ENCODE measurements around the gene TMEM167B. TPM values are rescaled to one million over a fixed set of nuclear protein-coding genes. Genes with fewer than 3 reads are reported as not detected.

Gene TMEM167B
- total RNA-seq, 1 experiment from 2014 or later, result 21.8 TPM

DNA sequence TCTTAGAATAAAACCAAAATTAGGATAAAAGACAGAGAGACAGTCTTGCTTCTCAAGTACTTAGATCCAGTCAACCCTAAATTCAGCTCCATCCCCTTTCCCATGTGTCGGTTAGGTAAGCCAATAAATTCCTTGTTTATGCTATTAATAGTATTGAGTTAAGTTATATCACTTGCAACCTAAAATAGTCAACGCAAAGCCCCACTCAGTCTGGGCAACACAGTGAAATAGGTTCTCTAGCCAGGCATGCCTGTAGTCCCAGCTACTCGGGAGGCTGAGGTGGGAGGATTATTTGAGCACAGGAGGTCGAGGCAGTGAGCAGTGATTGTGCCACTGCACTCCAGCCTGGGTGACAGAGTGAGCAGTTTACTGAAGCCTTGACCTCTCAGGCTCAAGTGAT is 29.4 kb upstream of the TMEM167B start:
- no peaks in the 10 kb centered on the region for H3K27me3 ChIP-seq (replicated peaks; ENCODE audit: control insufficient read depth, insufficient read depth, low read length)
- no peak overlapping the region for H3K27ac Mint-ChIP-seq (ENCODE audit: unreplicated experiment)
- TF ChIP-seq, protein P1, sequence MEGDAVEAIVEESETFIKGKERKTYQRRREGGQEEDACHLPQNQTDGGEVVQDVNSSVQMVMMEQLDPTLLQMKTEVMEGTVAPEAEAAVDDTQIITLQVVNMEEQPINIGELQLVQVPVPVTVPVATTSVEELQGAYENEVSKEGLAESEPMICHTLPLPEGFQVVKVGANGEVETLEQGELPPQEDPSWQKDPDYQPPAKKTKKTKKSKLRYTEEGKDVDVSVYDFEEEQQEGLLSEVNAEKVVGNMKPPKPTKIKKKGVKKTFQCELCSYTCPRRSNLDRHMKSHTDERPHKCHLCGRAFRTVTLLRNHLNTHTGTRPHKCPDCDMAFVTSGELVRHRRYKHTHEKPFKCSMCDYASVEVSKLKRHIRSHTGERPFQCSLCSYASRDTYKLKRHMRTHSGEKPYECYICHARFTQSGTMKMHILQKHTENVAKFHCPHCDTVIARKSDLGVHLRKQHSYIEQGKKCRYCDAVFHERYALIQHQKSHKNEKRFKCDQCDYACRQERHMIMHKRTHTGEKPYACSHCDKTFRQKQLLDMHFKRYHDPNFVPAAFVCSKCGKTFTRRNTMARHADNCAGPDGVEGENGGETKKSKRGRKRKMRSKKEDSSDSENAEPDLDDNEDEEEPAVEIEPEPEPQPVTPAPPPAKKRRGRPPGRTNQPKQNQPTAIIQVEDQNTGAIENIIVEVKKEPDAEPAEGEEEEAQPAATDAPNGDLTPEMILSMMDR (IDR thresholded peaks at IDR 0.05; ENCODE audit: insufficient read depth in 1 of 2, low read depth in 1 of 2, low read length in 1 of 2, severe bottlenecking in 1 of 2, unreplicated experiment in 1 of 2), result no peak
- intact Hi-C loops (cut with micrococcal nuclease; ENCODE audit: unreplicated experiment), result no loop called here
- no TSS peak for BruUV-seq (replicated peaks)
- CTCF ChIA-PET, result interaction anchor here (1.0 kb wide), 1 partner anchor 39 kb away, joined by 3 read pairs; no protein-coding TSS in a partner anchor
- H3K9me3 ChIP-seq, result no peaks in the 10 kb centered on the region
- H3K4me1 ChIP-seq, result no peaks in the 10 kb centered on the region
- H3K4me3 Mint-ChIP-seq (ENCODE audit: unreplicated experiment), result no peak overlapping the region
- H3K36me3 ChIP-seq (ENCODE audit: control insufficient read depth, insufficient read depth, low read length), result no peaks in the 10 kb centered on the region
- no peak for DNase-seq
- H3K9me3 Mint-ChIP-seq (ENCODE audit: unreplicated experiment), result no peaks in the 10 kb centered on the region
- H3K4me3 ChIP-seq (ENCODE audit: low read depth, low read length), result no peak overlapping the region
- POLR2A ChIA-PET, result no interaction called here
- H3K36me3 Mint-ChIP-seq (ENCODE audit: insufficient read depth, unreplicated experiment), result peaks cover 7% of the 10 kb centered on the region
- H3K27me3 Mint-ChIP-seq (ENCODE audit: insufficient read depth, unreplicated experiment), result no peaks in the 10 kb centered on the region
- H3K4me1 Mint-ChIP-seq (ENCODE audit: low read depth, unreplicated experiment), result no peaks in the 10 kb centered on the region

DNA sequence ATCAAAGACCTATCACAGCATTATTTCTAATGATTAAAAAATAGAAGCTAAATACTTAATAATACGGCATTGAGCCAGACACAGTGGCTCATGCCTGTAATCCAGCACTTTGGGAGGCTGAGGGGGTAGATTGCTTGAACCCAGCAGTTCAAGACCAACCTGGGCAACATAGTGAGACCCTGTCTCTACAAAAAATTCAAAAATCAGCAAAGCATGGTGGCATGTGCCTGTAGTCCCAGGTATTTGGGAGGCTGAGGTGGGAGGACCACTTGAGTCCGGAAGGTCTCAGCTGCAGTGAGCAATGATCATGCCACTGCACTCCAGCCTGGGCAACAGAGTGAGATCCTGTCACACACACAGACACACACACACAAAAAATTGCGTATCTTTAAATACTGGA is 25.4 kb upstream of the TMEM167B start:
- Mint-ChIP-seq H3K4me3 (ENCODE audit: unreplicated experiment) (no peak overlapping the region), H3K9me3 (ENCODE audit: unreplicated experiment) (no peaks in the 10 kb centered on the region), H3K36me3 (ENCODE audit: insufficient read depth, unreplicated experiment) (peaks cover 7% of the 10 kb centered on the region), H3K27ac (ENCODE audit: unreplicated experiment) (no peak overlapping the region), H3K27me3 (ENCODE audit: insufficient read depth, unreplicated experiment) (no peaks in the 10 kb centered on the region), H3K4me1 (ENCODE audit: low read depth, unreplicated experiment) (no peaks in the 10 kb centered on the region)
- H3K9me3 ChIP-seq, result no peaks in the 10 kb centered on the region
- ChIA-PET POLR2A (no interaction called here), CTCF (no interaction called here)
- H3K36me3 ChIP-seq (ENCODE audit: control insufficient read depth, insufficient read depth, low read length), result no peaks in the 10 kb centered on the region
- no TSS peak for BruUV-seq (replicated peaks)
- intact Hi-C loops (cut with micrococcal nuclease; ENCODE audit: unreplicated experiment), result no loop called here
- H3K27me3 ChIP-seq (replicated peaks; ENCODE audit: control insufficient read depth, insufficient read depth, low read length), result no peaks in the 10 kb centered on the region
- no peaks in the 10 kb centered on the region for H3K4me1 ChIP-seq
- no peak overlapping the region for H3K4me3 ChIP-seq (ENCODE audit: low read depth, low read length)
- no peak for DNase-seq
- TF ChIP-seq, protein P1 (IDR thresholded peaks at IDR 0.05; ENCODE audit: insufficient read depth in 1 of 2, low read depth in 1 of 2, low read length in 1 of 2, severe bottlenecking in 1 of 2, unreplicated experiment in 1 of 2), result no peak

DNA sequence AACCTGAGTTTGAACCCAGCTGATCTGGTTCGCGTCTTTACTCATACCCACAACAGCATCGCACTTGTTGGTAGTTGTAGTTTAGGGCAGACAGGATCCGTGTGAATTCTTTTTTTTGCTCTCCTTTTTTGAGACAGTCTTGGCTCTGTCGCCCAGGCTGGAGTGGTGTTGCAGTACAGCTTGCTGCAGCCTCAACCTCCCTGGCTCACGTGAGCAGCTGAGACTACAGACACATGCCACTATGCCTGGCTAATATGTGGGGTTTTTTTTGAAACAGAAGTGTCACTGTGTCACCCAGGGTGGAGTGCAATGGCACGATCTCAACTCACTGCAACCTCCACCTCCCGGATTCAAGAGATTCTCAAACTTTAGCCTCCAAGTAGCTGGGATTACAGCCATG is 22.7 kb upstream of the TMEM167B start:
- Mint-ChIP-seq H3K4me1 (ENCODE audit: low read depth, unreplicated experiment) (no peaks in the 10 kb centered on the region), H3K9me3 (ENCODE audit: unreplicated experiment) (no peaks in the 10 kb centered on the region), H3K27me3 (ENCODE audit: insufficient read depth, unreplicated experiment) (no peaks in the 10 kb centered on the region), H3K4me3 (ENCODE audit: unreplicated experiment) (no peak overlapping the region), H3K27ac (ENCODE audit: unreplicated experiment) (no peak overlapping the region), H3K36me3 (ENCODE audit: insufficient read depth, unreplicated experiment) (peaks cover 7% of the 10 kb centered on the region)
- no peak overlapping the region for H3K4me3 ChIP-seq (ENCODE audit: low read depth, low read length)
- TF ChIP-seq, protein P1 (IDR thresholded peaks at IDR 0.05; ENCODE audit: insufficient read depth in 1 of 2, low read depth in 1 of 2, low read length in 1 of 2, severe bottlenecking in 1 of 2, unreplicated experiment in 1 of 2), result no peak
- H3K27me3 ChIP-seq (replicated peaks; ENCODE audit: control insufficient read depth, insufficient read depth, low read length), result no peaks in the 10 kb centered on the region
- DNase-seq, result no peak
- no peaks in the 10 kb centered on the region for H3K9me3 ChIP-seq
- BruUV-seq (replicated peaks), result no TSS peak
- intact Hi-C loops (cut with micrococcal nuclease; ENCODE audit: unreplicated experiment), result no loop called here
- peaks cover 3% of the 10 kb centered on the region; the same call in 1 of the 2 replicates for H3K4me1 ChIP-seq
- ChIA-PET CTCF (no interaction called here), POLR2A (no interaction called here)
- H3K36me3 ChIP-seq (ENCODE audit: control insufficient read depth, insufficient read depth, low read length), result no peaks in the 10 kb centered on the region
